ENCODE results near the gene KMT2C.
"Not testable (repeated sequence)": the region's sequence is repeated elsewhere in the genome, so short reads cannot be mapped to it uniquely, and the experiment has no call there.

Gene KMT2C

GRCh38 chr7:152313217-152313616 lies 122.6 kb downstream of the KMT2C start:
- DNase-seq (ENCODE audit: low read depth) = no peak

- no peak for DNase-seq (ENCODE audit: low read depth)
Measured at GRCh38 chr7:152312316-152312715, 123.5 kb downstream of the KMT2C start.

- no peak for DNase-seq (ENCODE audit: low read depth)
Measured at GRCh38 chr7:152307902-152308301, 127.9 kb downstream of the KMT2C start.

DNA sequence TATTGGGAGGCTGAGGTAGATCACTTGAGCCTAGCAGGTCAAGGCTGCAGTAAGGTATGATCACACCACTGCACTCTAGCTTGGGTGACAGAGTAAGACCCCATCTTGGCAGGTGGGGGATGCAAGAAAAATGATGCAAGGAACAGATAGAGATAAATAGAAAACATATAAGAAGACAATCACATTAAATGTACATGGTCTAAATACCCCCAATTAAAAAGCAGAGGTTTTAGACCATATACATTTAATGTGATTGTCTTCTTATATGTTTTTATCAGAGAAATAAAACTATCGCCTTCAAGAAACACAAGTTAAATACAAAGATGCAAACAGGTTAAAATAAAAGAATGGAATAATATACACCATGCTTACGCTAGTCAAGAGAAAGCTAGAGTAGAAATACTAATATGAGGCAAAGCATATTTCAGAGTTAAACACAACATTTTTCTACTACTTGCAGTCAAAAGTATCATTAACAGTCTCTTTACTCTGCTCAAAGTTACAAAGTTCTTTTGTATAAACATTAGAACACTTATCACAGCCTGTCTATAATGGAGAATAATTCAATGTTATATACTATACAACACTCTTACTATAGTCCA lies 136.2 kb downstream of the KMT2C start:
- DNase-seq (ENCODE audit: low read depth) = not testable (repeated sequence)

GRCh38 chr7:152292897-152293296 lies 142.9 kb downstream of the KMT2C start:
- no peak for DNase-seq (ENCODE audit: low read depth)

DNA sequence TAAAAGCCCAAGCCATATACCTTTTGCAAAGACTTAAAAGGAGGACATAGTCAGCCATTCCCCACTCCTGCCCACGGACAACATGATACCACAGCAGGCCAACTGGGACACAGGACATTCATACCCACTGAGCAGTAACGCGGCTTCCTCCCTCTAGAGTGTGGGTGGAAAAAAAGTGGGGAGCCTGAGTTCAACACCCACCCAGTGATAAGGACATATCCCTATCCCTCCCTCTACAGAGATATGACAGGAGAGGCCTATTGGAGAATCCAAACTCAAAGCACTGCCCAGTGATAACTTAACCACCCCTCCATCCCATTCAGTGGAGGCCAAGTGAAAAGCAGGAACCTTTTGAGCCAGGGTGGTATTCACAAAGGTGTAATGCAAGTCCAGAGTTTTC lies 148.8 kb downstream of the KMT2C start:
- not testable (repeated sequence) for DNase-seq (ENCODE audit: low read depth)

DNA sequence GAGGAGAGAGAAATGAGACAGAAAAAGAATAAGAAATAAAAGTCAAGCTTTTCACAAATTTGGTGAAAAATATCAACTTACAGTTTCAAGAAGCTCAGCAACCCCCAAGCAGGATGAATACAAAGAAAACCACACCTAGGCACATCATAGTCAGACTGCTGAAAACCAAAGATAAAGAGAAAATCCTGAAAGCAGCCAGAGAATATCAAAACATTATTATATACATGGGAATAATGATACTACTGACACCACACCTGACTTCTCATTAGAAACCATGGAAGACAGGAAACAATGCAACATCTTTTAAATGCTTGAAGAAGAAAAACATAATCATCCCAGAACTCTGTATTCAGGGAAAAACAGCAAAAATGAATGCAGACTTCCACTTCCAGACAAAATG lies 149.6 kb downstream of the KMT2C start:
- not testable (repeated sequence) for DNase-seq (ENCODE audit: low read depth)

GRCh38 chr7:152284998-152285397 lies 150.8 kb downstream of the KMT2C start:
- not testable (repeated sequence) for DNase-seq (ENCODE audit: low read depth)

GRCh38 chr7:152277687-152278086 lies 158.1 kb downstream of the KMT2C start:
- not testable (repeated sequence) for DNase-seq (ENCODE audit: low read depth)

- DNase-seq (ENCODE audit: low read depth) = not testable (repeated sequence)
Measured at GRCh38 chr7:152270427-152270826, 165.4 kb downstream of the KMT2C start.

DNA sequence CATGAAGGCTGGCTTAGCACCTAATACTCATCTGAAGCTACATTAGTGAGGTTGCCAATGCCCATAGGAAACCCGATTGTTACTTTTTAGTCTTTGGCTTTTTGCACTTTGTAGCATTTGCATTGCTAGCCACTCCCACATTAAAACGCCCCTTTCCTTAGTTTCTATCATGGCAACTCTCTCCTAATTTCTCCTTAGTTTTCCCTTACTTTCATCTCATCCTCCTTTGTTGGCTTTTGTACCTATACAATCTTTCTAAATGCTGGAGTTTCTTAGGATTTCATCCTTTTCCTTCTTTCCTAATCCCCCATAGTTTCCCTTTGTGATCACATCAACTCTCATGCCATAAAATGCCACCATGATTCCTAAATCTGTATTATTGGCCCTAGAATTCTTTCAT lies 168.9 kb downstream of the KMT2C start:
- DNase-seq (ENCODE audit: low read depth) = not testable (repeated sequence)

DNA sequence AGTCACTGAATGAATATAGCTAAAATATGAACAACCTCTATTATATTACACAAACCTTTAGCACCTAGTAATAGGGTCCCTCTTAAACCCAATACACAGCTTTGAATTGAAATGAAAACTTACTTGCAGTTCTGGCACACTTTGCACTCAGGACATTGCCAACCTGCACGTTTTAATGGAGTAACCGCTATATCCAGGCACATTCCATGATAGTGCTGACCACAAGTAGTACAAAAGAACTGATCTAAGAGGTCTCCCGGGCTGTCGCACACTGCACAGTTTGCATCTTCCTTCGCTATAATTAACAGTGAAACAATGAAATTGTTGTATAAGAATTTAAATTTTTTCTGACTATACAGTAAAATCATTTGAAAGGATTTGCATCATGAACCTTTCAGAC lies 170.9 kb downstream of the KMT2C start:
- DNase-seq (ENCODE audit: low read depth) = not testable (repeated sequence)

DNA sequence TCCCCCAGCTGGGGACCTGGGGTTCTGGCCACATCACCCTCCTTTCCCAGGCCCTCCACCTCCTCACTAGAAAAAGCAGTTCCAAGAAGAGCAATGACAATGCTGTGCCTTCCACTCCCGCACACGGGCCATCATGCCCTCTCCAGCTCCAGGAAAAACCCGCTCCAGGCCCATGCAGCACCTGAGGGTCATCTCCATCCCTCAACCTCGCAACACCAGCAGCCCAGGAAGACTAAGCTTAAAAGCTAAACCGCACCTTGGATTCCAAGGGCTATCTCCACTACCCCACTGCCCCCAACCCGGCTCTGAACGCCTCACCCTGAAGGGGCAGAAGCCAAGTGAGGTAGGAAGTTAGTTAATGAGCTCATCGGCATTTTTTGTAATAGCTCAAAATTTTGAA lies 173.7 kb downstream of the KMT2C start:
- not testable (repeated sequence) for DNase-seq (ENCODE audit: low read depth)

- DNase-seq (ENCODE audit: low read depth) = not testable (repeated sequence)
Measured at GRCh38 chr7:152259645-152260044, 176.2 kb downstream of the KMT2C start.

- DNase-seq (ENCODE audit: low read depth) = not testable (repeated sequence)
Measured at GRCh38 chr7:152247851-152248250, 188.0 kb downstream of the KMT2C start.

- DNase-seq (ENCODE audit: low read depth) = not testable (repeated sequence)
Measured at GRCh38 chr7:152245417-152245816, 190.4 kb downstream of the KMT2C start.

DNA sequence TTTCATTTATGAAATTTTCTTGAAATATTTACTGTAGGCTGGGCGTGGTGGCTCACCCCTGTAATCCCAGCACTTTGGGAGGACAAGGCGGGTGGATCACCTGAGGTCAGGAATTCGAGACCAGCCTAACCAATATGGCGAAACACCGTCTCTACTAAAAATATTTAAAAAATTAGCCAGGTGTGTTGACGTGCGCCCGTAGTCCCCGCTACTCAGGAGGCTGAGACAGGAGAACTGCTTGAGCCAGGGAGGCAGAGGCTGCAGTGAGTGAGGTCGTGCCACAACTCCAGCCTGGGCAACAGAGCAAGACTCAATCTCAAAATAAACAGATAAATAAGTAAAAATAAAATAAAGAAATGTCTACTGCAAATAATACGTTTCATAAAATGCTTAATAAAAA lies 192.3 kb downstream of the KMT2C start:
- DNase-seq (ENCODE audit: low read depth) = not testable (repeated sequence)

DNA sequence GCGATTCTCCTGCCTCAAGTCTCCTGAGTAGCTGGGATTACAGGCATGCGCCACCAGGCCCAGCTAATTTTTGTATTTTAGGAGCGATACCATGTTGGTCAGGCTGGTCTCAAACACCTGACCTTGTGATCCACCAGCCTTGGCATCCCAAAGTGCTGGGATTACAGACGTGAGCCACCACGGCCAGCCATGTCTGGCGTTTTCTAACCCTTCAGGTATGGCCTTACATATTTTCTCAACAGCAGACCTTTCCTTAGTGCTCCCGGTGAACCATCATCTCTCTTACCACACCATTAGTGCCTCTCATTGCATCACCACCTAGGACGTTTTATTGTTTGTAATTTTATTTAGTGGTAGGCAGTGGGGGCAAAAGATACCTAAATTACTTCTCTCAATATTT lies 194.5 kb downstream of the KMT2C start:
- not testable (repeated sequence) for DNase-seq (ENCODE audit: low read depth)

- DNase-seq (ENCODE audit: low read depth) = not testable (repeated sequence)
Measured at GRCh38 chr7:152236306-152236705, 199.5 kb downstream of the KMT2C start.

DNA sequence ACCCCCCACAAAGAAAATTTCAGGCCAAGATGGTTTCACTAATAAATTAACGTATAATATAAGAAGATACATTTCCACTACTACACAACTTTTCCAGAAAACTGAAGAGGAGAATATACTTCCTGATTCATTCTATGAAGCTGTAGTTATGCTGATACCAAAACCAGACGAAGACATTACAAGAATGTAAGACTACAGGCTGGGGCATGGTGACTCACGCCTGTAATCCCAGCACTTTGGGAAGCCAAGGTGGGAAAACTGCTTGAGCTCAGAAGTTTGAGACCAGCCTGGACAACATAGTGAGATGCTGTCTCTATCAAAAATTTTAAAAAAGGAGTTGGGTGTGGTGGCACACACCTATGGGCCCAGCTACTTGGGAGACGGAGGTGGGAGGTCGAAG lies 201.4 kb downstream of the KMT2C start:
- not testable (repeated sequence) for DNase-seq (ENCODE audit: low read depth)

GRCh38 chr7:152231089-152231488 lies 204.7 kb downstream of the KMT2C start:
- DNase-seq (ENCODE audit: low read depth) = no peak

DNA sequence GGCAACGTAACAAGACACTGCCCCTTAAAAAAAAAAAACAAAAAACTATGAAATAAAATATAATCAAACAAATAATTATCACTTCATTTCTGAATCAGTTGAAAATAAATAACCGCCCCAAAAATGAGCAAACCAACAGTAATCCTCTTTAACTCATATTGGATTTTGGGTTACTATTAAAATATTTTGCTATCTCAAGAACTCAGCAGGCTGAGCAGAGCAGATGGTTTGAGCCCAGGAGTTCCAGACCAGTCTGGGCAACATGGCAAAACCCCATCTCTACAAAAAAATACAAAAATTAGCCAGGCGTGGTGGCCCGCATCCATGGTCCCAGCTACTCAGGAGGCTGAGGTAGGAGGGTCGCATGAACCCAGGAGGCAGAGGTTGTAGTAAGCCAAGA lies 216.2 kb downstream of the KMT2C start:
- DNase-seq (ENCODE audit: low read depth) = not testable (repeated sequence)

GRCh38 chr7:152208766-152209165 lies 227.0 kb downstream of the KMT2C start:
- DNase-seq (ENCODE audit: low read depth) = not testable (repeated sequence)

DNA sequence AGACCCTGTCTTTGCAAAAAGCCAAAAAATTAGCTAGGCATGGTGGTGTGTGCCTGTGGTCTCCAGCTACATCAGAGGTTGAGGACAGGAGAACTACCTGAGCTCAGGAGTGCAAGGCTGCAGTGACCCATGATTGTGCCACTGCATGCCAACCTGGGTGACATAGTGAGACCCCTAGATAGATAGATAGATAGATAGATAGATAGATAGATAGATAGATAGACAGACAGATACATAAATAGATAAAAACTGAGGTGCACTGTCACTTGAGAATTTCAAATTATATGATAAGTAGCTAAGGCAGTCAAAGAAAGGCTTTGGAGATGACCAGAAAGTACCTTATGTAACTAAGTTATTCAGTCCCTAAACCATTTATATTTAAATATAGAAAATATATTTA lies 231.4 kb downstream of the KMT2C start:
- DNase-seq (ENCODE audit: low read depth) = not testable (repeated sequence)

All from fibroblast of gingiva (primary cell).